GM18873 (cell line): ENCODE measurements around the gene RAPGEF4.
"Not testable (repeated sequence)": the region's sequence is repeated elsewhere in the genome, so short reads cannot be mapped to it uniquely, and the experiment has no call there.

ENCODE experiments used
- ATAC-seq: cut with Tn5 transposase; IDR thresholded peaks from one replicate; pipeline ENCODE4 v1.9.1; 2021; ENCODE audit warnings: mild to moderate bottlenecking, moderate library complexity, moderate number of reproducible peaks; ENCODE audit not compliant: unreplicated experiment, low FRiP score

Gene RAPGEF4

DNA sequence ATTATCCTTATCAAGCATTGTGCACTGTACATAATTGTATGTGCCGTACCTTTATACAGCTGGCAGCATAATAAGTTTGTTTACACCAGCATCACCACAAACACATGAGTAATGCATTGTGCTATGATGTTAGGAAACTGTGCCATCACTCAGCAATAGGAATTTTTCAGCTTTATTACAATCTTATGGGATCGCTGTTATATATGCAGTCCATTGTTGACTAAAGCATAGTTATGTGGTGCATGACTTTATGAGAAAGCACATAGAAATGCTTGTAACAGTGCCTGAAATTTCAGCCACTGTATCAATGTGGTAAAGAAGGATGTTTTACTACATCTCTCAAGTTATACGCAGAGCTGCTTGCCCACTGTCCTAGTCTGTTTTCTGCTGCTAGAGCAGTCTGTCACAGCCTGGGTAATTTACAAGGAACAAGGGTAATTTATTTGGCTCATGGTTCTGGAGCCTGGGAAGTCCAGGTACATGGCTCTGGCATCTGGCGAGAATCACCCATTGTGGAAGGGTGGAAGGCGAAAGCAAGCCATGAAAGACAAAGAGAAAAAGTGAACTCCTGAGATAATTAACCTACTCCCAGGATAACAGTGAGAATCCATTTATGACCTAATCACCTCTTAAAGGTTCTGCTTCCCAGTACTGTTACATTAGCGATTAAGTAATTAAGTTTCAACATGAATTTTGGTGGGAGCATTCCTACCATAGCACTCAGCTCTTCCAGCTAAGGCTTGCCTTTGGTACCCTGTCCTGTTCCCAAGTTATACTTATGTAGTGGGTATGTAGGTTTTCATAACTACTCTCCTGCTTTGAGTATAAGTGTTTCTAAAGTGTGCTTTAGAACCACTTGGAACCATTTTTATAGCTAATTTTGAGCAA, 344.6 kb downstream of the RAPGEF4 start:
- no peak for ATAC-seq

DNA sequence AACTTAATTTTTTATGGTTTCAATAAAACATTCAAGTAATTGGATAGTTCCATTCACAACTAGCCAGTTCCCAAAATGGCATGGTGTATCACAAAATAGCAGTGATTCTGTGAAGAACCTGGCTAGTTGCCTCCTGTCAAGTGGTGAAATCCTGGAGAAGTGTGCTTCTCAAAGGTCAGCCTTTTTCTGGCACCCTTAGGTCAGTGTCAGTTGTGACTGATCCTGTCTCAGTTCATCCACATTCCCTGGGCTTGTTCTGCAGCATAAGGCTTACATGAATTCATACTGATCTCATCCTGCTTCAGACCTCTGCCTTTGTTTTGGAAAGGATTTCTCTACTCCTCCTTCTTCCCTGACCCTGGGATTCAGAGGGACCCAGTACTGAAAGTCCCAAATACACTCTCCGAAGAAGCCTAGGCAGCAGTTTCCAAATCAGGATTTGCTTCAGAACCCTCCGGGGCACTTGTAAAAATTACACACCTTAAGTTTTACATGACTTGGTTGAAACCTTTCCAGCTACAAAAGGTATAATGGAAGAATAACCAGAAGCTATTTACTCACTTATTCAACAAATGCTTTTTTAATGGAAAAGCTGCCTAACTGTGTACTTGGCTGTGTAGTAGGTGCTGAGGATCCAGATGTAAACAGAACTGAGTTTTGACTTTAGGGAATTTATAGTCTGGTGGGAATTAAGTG, 351.0 kb downstream of the RAPGEF4 start:
- ATAC-seq: no peak

DNA sequence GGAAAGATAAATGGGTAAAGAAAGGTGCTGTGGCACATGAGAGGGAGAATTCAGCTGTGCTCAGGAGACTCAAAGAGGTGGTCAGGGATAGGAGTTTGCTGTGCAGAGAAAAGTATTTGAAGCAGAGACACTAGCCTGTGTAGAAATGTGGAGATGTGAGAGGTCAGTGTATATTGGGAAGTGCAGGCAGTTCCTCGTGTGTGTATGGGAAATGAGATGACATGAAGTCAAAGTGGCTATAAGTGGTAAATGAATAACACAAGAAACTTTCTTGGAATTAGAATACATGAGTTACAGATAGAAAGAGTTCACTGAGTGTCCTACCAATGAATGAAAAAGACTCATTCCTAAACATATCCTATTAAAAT, 351.6 kb downstream of the RAPGEF4 start:
- no peak for ATAC-seq

DNA sequence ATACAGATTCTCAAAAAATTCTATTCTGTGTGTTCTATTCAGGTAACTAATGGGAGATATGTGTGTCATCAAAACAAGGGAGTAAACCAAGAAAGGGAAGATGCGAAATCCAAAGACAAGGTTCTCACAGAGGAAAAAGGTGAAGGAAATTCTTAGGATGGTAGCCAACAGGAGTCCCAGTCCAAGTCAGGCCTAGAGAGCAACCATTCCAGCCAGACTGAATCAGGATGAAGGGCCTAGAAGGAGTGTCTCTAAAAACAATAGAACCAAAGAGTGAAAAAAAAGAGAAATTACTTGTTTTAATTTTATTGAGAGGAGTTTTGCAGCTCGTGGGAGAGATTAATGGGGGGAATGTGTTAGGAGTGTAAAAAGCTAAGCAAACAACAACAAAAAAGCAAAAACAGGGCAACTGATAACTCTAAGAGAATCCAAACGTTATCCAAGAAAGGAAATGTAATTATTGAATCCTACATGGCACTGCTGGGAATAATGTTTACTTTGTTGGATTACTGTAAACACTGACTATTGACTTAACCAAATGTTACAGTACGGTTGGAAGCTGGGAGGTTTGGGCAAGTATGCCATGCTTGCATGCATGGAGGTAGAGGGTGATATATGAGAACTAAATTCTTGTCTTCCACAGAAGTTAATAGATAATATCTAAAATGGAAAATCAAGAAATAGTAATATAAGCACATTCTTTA, 352.3 kb downstream of the RAPGEF4 start:
- no peak for ATAC-seq

DNA sequence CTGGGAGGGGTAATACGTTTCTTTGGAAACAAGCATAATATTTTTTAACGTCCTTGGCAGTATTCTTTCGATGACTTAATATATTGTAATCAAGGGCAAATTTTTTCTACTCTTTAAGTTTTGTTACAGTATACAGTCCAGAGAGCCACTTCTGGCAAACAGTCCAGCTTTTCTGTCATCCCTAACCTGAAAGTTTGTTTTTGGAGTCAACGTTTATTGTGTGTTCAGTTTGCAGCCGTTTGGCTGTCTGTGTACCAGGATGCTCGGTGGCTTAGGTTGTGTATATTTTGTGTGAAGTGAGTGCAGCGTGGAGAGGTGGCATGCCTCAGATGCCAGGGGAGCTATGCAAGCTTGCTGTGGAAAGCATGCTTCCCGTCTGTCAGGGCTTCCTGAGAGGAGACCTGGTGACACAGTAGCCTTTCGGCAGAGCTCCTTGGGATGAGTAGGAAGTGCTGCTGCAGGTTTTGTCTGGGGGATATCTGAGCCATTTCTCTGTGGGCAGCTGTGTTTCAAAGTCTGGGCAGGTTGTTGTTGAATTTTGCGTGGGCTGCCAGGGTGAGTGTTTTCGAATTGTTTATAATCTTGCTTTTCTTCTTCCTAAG, 354.7 kb downstream of the RAPGEF4 start:
- ATAC-seq: no peak

DNA sequence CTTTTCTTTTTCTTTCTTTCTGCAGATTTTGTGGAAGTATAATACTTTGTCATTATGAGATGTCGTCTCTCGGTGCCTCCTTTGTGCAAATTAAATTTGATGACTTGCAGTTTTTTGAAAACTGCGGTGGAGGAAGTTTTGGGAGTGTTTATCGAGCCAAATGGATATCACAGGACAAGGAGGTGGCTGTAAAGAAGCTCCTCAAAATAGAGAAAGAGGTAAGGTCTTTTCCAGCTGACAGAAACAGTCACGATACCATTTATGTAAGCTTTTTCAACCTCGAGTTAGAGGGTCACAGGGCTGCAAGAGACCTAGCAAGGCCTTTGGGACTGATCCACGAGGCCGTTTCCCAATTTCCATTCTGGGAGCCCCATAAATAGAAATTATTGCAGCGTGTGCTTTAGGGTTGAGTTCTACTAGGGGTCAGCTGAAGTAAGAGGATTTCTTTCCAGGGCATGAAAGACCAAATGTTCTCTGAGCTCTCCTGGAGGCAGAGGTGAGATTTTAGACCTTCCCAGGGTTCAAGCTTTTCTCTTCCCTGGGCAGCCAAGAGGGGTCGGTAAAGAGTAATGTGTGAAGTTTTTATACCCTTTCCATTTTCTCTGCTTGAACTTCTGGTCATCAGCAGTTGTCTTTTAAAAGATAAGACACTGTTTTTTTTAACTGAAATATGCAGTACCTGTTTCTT, 355.5 kb downstream of the RAPGEF4 start:
- ATAC-seq: no peak

DNA sequence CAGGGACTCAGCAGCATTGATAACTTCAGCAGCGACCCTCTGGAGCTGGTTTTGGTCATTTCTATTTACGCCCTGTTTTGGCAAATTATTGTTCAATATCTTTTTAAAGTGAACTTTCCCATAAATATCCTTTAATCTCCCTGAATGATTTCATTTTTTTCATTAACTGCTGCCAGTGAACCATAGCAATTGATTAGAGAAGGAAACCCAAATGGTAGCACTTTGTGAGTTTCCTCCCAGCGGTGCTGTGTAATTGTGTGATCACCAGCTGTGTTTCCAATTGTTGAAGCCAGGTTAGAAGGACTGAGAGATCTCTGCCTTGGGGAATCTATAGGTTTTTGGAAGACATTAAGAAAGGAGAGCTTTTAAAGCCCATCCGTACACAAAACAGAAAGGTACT, 356.3 kb downstream of the RAPGEF4 start:
- no peak for ATAC-seq

DNA sequence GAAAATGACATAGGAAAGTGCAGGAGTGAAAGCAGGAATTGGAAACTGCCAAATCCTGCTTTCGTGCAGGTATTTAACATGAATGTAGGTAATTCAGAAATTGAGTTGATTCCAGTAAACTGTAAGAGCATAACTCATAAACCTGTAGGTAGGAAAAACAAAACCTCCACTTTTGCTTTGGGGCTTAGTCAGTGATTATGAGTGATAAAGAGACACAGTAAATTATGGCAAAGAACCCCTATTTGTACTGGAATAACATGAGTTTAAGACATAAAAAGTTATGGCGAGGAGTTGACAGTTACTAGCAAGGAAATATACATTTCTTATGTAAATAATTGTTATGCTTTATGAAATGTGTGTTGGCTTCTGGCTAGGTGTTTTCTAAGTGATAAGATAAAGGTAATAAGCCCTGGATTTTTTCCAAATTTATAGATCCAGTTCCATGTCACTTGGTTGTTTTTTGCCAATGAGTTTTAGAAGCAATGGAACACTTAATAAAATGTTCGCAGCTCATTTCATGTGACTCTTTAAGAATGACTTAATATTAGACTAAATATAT, 357.3 kb downstream of the RAPGEF4 start:
- ATAC-seq: no peak

DNA sequence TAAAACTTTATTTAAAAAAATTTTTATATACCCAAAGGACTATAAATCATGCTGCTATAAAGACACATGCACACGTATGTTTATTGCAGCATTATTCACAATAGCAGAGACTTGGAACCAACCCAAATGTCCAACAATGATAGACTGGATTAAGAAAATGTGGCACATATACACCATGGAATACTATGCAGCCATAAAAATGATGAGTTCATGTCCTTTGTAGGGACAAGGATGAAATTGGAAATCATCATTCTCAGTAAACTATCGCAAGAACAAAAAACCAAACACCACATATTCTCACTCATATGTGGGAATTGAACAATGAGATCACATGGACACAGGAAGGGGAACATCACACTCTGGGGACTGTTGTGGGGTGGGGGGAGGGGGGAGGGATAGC, 358.0 kb downstream of the RAPGEF4 start:
- not testable (repeated sequence) for ATAC-seq

DNA sequence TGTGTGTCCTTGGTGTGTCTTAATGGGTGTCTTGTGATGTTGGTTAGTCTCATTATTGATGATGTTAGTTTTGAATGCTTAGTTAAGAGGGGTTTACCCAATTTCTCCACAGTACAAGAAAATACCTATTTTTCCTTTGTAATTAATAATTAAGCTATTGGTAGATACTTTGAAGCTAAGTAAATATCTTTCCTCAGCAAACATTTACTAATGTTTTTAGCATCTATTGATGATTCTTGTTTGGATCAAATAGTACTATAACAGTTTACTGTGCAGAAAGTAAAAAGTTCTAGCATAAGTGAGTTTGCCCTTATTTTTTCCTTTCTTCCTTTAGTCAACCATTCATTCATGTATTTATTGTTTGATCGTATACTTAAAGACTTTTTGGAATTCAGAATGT, 359.1 kb downstream of the RAPGEF4 start:
- no peak for ATAC-seq

DNA sequence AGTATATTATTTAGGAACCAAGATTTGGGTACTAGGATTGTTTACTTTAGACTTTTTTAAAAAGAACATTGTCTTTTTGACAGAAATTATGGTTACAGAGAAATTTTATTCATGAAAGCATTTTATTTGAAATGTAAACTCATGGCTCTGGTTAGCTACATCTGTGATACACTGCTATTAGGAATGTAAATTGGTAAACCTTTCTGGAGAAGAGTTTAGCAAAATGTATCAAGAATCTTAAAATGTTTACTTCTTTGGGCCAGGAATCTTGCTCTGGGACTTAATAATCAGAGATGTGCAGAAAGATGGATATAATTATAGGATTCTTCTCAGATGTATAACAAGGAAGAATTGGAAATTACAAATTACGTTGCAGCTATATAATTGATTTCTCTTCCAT, 359.7 kb downstream of the RAPGEF4 start:
- no peak for ATAC-seq

DNA sequence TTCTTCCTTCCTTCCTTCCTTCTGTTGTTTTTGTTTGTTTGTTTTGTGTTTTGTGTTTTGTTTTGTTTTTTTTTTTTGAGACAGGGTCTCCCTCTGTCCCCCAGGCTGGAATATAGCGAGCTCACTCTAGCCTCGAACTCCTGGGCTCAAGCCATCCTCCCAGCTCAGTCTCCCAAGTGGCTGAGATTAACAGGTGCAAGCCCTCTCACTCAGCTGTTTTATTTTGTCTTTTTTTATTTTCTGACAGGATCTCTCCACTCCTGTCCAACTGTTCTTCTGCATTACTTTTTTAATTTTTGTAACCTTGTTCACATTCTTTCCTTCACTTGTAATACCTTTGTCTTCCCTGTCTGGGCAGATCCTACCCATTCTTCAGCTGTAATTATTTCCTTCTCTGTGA, 363.6 kb downstream of the RAPGEF4 start:
- no peak for ATAC-seq

DNA sequence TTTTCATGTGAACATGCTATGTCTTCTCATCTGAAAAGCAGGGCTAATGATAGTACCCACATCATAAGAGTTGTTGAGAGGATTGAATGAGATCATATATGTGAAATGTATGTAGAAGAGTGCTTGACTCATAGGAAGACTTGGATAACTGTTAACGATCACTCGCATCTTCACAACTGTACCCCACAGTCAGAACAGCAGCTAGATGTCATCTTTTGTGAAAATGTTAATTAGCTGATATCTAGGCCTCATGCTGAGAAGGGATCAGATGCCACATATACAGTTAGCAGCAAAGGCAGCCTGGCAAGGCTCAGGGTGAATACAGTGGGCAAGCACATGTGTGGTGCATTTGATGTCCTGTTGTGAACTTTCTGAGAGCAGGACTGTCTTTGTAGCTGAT, 364.2 kb downstream of the RAPGEF4 start:
- no peak for ATAC-seq

DNA sequence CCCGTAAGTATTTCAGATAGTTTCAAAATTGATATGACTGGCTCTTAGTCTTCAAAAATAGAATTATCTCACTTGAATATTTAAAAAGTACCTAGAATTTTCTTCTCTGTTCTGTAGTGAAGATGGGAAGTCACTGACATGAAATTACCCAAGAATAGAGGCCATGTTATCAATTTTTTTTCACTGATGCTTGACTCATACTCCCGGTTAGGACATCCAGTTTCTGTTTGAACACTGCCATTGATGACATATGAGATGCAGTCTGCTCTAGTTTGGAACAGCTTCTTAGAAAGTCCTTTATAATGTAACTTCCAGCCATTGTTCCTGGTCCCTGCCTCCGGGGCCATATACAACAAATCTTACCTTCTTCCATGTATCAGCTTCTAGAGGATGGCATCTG, 366.0 kb downstream of the RAPGEF4 start:
- peak; percentile 65 for ATAC-seq
